HUES64 (cell line): Measurements from ENCODE around the gene ZNG1B. TPM values are rescaled to one million over a fixed set of nuclear protein-coding genes. Genes with fewer than 3 reads are reported as not detected.
"Not testable (repeated sequence)": the region's sequence is repeated elsewhere in the genome, so short reads cannot be mapped to it uniquely, and the experiment has no call there.

Experiments
- H3K27ac ChIP-seq: 2 replicates; pipeline ENCODE4 v1.7.0; 2013; ENCODE audit warnings: low read depth, low read length, inconsistent platforms
- H3K27me3 ChIP-seq: 2 replicates; pipeline ENCODE4 v1.6.1; 2013; ENCODE audit warnings: mild to moderate bottlenecking, low read length; ENCODE audit not compliant: insufficient read depth
- H3K36me3 ChIP-seq: 2 replicates; pipeline ENCODE4 v1.6.1; 2013; ENCODE audit warnings: mild to moderate bottlenecking, low read length; ENCODE audit not compliant: insufficient read depth
- H3K4me1 ChIP-seq: 2 replicates; pipeline ENCODE4 v1.6.1; 2013; ENCODE audit warnings: mild to moderate bottlenecking, low read length, moderate library complexity; ENCODE audit not compliant: insufficient read depth
- H3K4me3 ChIP-seq: 2 replicates; pipeline ENCODE4 v1.5.1; 2013; ENCODE audit warnings: mild to moderate bottlenecking, low read length, moderate library complexity
- H3K9ac ChIP-seq: 2 replicates; pipeline ENCODE4 v1.6.1; 2013; ENCODE audit warnings: mild to moderate bottlenecking, low read depth, low read length
- H3K9me3 ChIP-seq: 2 replicates; pipeline ENCODE4 v1.6.1; 2013; ENCODE audit warnings: low read depth, low read length; ENCODE audit not compliant: insufficient read depth
- WGBS: fragments of 150-250, 120-280 bp; methylation state at CpG from one replicate; pipeline ENCODE4 v1.1.7; 2013; ENCODE audit warnings: missing lambda C conversion rate; 5-methylcytosine and 5-hydroxymethylcytosine counted together
- polyA plus RNA-seq, 2 experiments: library from polyadenylated mRNA; stranded (reverse); fragments of 50-300 nt; gene quantifications; one replicate each; pipeline ENCODE4 v1.2.3, GENCODE V29; 2013

The ZNG1B gene
- 27.5 TPM for polyA plus RNA-seq (2013, experiment 1 of 2)
- polyA plus RNA-seq (2013, experiment 2 of 2), result 31.4 TPM

DNA sequence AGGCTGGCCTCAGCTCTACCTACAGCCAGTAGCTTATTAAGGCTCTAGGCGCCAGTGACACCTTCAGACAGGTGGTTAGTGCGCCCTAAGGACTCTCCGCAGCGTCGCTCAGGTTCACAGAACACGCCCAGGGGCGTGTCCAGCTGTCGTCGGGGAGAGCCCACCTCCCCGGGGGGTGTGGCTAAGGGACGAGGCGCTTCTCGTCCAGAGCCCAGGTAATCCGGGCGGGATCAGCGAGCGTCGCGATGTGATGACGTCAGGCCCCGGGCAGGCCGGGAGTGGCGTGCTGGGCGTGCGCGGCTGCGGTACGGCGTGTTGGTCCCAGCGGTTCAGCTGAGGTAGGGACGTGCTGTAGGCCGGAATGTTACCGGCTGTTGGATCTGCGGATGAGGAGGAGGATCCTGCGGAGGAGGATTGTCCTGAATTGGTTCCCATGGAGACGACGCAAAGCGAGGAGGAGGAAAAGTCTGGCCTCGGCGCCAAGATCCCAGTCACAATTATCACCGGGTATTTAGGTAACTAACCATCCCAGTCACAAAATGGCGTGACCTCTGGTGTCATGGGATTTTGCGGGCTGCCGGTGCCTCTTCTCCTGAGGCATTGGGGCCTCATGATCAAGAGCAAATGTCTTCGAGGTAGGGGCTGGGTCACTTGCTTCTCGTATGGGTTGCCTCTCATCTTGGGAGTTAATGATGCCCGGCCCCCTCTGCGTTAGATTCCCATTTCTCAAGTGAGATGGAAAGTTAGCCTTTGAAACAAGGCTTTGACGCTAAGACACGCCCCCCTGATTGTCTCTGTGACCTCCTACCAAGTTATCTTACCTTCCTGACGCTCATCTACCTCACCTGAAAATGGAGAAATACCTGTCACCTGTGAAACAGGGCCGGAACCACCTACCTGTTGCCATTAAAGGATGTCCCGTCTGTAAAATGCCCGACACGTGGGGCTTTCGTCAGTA, at the start of gene ZNG1B:
Gene ZNG1B, plus strand, starts transcription at position 184 of the 958 bp plus-strand sequence. Its CDS starts 178 bp downstream, at position 362.
- H3K4me1 ChIP-seq, H3K27me3 ChIP-seq, H3K36me3 ChIP-seq, H3K9me3 ChIP-seq: not testable (repeated sequence)
- Histone ChIP-seq H3K9ac (peak within 1 kb of the TSS; percentile 72), H3K27ac (peak within 1 kb of the TSS; percentile 46; the same call in 1 of the 2 replicates), H3K4me3 (peak within 1 kb of the TSS; percentile 78)
- WGBS, result under 1% methylated on average over 27 of the region's 56 CpGs

DNA sequence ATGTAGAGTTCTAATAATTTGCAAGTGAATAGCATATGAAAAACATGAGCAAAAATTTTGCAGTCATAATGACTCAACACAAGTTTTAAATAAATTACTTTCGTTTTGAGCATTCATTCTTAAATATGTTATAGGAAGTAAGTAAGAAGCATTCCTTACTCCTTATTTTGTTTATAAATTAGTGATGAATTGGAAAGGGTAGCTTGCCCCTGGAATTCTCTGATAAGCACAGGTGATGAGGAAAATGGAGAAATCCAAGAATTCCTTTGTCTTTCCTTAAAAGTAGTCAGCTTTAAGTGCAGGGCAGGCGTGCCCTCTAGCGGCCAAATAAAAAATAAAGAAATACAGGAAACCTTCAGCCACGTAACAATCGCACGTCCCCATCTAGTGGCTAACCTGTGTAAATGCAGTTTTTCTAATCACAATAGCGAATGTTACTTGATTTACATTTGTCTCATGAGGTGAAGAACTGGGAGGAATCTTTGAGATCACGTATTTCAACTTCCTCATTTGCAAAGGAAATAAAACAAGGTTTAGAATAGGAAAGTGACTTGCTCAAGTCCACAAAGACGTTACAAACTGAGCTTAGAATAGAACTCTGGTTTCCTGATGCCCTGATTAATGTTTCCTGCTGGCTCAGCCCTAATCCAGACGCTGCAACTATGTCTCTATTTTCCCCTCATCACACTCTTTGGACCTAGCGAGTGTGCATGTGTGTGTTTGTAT, 47.2 kb upstream of the ZNG1B start:
- Histone ChIP-seq H3K36me3 (no peaks in the 10 kb centered on the region), H3K27me3 (no peaks in the 10 kb centered on the region; the same call in 1 of the 2 replicates), H3K9me3 (peaks cover 13% of the 10 kb centered on the region), H3K27ac (no peak overlapping the region), H3K4me3 (no peak overlapping the region), H3K4me1 (no peaks in the 10 kb centered on the region), H3K9ac (no peak overlapping the region)
- whole genome bisulfite sequencing, result 26% methylated on average over 10 of the region's 11 CpGs

DNA sequence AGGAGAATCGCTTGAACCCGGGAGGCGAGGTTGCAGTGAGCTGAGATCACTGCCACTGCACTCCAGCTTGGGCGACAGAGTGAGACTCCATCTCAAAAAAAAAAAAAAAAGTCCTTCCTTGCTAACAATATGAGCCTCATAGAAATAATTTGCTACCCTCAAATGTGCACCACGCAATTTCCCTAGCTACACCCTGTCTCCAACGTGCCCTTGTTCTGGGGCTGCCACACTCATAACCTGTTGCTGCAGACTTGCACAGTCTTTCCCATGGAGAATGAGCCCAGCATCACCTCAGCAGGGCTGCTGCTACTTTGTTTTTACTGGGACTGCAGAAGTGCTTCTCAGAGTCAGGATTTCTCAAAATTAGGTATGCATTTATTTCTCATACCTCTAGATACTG, 46.4 kb upstream of the ZNG1B start:
- H3K36me3 ChIP-seq, result no peaks in the 10 kb centered on the region
- H3K9me3 ChIP-seq, result peaks cover 13% of the 10 kb centered on the region
- WGBS, result 98% methylated on average over 6 of the region's 6 CpGs
- no peak overlapping the region for H3K4me3 ChIP-seq
- H3K4me1 ChIP-seq, result no peaks in the 10 kb centered on the region
- no peaks in the 10 kb centered on the region; the same call in 1 of the 2 replicates for H3K27me3 ChIP-seq
- H3K9ac ChIP-seq, result no peak overlapping the region
- H3K27ac ChIP-seq, result no peak overlapping the region

DNA sequence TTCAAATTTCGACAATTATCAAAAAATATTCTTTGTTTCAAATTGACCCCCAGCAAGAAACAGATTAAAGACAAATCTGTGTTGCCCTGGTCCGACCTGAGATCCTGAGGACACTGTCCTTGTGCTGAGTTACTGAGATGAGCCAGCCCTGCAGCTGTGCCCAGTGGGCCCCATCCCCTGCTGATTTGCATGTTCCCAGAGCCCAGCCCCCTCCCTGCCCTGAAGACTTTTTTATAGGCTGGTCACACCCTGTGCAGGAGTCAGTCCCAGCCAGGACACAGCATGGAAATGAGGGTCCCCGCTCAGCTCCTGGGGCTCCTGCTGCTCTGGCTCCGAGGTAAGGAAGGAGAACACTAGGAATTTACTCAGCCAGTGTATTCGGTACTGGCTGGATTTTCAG, 31.4 kb upstream of the ZNG1B start:
- WGBS, result 44% methylated on average over 5 of the region's 5 CpGs
- Histone ChIP-seq H3K4me1 (peaks cover 9% of the 10 kb centered on the region), H3K36me3 (no peaks in the 10 kb centered on the region), H3K9ac (no peak overlapping the region), H3K9me3 (no peaks in the 10 kb centered on the region), H3K27me3 (no peaks in the 10 kb centered on the region), H3K4me3 (no peak overlapping the region), H3K27ac (no peak overlapping the region)

DNA sequence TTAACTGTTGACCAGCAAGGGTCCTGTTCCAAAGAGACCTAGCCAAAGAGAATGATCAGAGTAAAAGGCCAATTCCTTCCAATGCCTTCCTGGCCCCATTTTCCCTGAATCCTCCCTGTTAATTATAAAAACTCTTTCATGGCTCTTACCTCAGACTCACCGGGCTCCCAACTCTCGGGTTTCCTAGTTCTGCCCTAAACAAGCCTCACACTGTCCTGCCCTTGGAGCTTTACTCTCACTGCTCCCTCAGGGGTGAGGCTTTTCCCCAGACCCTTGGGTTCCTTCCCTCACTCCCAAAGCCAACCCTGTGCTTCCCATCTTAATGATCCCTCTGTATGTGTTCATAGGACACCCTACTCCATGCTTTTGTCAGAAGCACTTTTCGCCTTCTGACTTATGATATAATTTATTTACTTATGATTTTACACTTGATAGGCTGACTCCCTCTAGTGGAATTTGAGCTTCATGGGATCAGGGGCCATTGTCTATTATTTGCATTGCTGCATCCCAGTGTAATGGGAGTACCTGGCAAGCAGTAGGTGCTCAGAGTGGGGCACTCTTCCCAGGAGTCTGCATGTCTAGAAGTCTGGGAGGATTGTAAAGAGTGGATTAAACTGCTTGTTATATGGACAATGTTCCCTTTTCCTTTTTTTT, 29.9 kb upstream of the ZNG1B start:
- WGBS, result 86% methylated on average over 2 of the region's 3 CpGs
- H3K9me3 ChIP-seq, result no peaks in the 10 kb centered on the region
- no peak overlapping the region for H3K4me3 ChIP-seq
- H3K4me1 ChIP-seq, result peaks cover 9% of the 10 kb centered on the region
- no peak overlapping the region for H3K27ac ChIP-seq
- no peak overlapping the region for H3K9ac ChIP-seq
- H3K27me3 ChIP-seq, result no peaks in the 10 kb centered on the region
- H3K36me3 ChIP-seq, result no peaks in the 10 kb centered on the region

DNA sequence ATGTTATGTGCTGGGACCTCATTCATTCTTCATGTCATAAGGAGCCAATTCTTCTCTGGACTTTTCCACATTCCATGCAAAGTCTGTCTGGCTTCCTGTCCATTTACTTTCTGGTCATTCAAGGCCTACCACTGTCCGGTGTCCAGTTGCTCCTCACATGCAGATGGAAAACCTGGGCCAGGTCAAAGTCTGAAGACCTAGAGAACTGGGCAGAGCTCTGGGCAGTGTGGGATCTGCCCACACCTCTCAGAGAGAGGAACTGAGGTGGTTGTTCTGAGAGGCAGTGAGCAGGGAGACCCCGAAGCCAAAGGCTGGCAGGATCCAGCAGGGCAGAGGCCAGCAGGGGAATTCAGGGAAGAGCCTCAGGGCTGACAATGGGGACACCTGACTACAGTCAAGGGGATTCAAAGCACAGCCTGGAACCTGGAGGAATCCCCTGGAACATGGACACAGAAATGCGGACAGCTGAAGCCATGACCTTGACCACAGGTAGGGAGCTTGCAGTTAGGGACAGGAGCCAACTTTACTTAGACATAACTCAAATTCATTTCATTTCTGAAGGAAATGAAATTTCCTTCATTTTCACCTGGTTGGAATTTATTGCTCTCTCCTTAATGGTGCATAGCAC, 25.7 kb upstream of the ZNG1B start:
- not testable (repeated sequence) for H3K9ac ChIP-seq, H3K4me1 ChIP-seq, H3K4me3 ChIP-seq, H3K9me3 ChIP-seq, H3K36me3 ChIP-seq, H3K27ac ChIP-seq, H3K27me3 ChIP-seq
- 100% methylated on average over 1 of the region's 3 CpGs for WGBS

DNA sequence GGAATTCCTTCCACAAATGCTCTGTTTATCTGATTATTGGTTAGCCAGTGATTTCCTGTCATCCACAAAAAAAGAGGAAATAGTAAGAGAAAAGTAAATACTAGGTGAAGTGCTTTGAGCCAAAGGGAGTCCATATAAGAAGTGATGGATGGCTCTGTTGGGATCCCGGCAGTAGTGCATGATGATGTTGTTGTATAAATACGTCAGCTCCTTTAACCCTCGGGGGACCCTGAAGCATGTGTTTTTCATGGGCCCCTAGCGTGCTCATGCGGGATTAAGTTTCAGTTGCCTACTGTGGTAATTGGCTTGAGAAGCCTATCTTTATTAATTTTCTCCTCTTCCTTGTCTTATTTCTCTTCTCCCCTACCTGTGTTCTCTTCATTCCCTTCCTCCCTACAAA, 24.7 kb upstream of the ZNG1B start:
- not testable (repeated sequence) for H3K27ac ChIP-seq, H3K4me3 ChIP-seq, H3K9ac ChIP-seq, H3K9me3 ChIP-seq, H3K27me3 ChIP-seq, H3K4me1 ChIP-seq, H3K36me3 ChIP-seq
- 85% methylated on average over 2 of the region's 5 CpGs for WGBS

DNA sequence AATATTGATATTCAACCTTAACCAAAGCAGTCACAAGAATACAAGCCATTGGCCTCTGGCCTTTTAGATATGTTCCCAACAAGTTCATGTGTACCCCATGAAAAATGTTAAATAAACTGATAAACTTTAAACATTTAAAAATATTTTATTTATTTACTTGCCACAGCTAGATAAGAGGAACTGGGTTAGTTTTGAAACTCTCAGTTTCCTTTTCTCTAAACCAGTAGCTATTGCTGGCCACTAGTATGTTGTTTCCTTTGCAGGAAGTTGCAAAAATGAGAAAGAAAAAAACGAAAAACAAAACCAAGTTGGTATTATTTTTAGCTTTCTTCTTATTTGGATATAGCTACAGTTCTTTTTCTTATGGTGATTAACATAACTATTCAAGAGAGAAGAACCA, 5.7 kb upstream of the ZNG1B start:
- not testable (repeated sequence) for H3K27ac ChIP-seq, H3K9me3 ChIP-seq, H3K9ac ChIP-seq, H3K27me3 ChIP-seq, H3K36me3 ChIP-seq, H3K4me1 ChIP-seq, H3K4me3 ChIP-seq
- WGBS, result no CpG with 5 or more reads among the region's 1 CpG

DNA sequence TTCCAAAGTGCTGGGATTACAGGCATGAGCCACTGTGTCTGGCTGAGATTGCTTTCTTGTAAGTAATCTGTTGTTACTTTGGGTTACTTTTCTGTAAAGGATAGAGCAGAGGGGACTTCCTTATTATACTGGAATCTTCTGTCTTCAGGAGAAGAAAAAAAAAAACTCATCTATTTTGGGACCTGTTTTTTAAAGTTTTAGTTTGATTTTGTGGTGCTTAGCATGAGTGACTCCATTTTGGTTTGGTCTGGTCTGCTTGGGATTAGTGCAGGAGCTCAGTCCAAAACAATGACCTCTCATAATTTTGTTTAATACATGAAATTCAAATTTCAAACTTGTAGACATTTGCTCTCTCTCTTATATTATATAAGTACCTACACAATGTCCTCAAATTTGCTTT, 4.0 kb upstream of the ZNG1B start:
- not testable (repeated sequence) for H3K27ac ChIP-seq, H3K27me3 ChIP-seq, H3K4me3 ChIP-seq, H3K9ac ChIP-seq, H3K36me3 ChIP-seq, H3K4me1 ChIP-seq, H3K9me3 ChIP-seq

DNA sequence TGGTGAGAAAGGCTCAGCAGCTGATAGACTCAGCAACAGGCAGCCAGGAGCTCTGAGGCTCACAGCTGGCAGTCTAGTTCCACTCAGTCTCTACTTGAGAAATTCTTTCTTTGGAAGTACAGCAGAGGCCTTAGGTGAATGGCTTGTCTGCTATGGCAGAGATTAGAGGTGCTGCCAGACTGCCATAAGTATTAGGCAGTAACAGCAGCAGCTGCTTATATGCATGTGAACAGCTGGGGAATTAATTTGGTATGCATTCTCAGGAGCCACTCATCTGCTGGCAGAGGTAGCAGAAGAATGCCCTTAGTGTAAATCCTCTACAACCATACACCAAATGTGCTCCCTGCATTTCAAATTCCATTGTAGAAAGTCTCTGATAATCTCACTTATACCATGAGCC, 28.3 kb downstream of the ZNG1B start:
- not testable (repeated sequence) for H3K27me3 ChIP-seq, H3K36me3 ChIP-seq, H3K9me3 ChIP-seq, H3K27ac ChIP-seq, H3K4me1 ChIP-seq, H3K9ac ChIP-seq, H3K4me3 ChIP-seq
